ENCODE data around the gene RCAN3.

DNA sequence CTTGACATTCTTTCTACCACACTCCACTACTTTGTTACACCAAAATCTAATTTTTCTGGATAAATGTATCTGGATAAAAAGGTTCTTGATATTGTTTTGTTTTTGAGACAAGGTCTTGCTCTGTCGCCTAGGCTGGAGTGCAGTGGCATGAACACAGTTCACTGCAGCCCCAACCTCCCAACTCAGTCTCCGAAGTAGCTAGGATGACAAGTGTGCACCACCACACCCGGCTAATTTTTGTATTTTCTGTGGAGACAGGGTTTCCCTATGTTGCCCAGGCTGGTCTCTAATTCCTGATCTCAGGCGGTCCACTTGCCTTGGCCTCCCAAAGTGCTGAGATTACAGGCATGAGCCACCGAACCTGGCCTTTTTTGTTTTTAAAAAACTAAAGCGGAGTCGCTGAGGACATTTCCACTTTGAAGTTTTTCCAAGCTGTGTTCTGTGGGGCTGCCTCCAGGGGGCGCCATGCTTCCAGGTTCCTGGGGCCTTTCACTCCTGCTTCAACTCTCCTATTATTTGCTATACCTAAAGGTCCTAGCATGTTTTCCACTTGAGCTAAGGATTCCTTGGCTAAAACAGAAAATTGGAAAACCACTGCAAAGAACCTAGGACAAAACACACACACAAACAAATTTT is 39.2 kb downstream of the RCAN3 start:
- TF ChIP-seq ZC3H10 (CRISPR knock-in tag; IDR thresholded peaks at IDR 0.05) (no peak), ZFP3 (CRISPR knock-in tag; IDR thresholded peaks at IDR 0.05) (no peak)
- TF ChIP-seq, protein P1, sequence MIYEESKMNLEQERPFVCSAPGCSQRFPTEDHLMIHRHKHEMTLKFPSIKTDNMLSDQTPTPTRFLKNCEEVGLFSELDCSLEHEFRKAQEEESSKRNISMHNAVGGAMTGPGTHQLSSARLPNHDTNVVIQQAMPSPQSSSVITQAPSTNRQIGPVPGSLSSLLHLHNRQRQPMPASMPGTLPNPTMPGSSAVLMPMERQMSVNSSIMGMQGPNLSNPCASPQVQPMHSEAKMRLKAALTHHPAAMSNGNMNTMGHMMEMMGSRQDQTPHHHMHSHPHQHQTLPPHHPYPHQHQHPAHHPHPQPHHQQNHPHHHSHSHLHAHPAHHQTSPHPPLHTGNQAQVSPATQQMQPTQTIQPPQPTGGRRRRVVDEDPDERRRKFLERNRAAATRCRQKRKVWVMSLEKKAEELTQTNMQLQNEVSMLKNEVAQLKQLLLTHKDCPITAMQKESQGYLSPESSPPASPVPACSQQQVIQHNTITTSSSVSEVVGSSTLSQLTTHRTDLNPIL (CRISPR knock-in tag; IDR thresholded peaks at IDR 0.05; ENCODE audit: low read depth), result no peak
